GM21390 (cell line): Measurements from ENCODE around the gene BMP15.

Experiments used
- ATAC-seq: cut with Tn5 transposase; IDR thresholded peaks from one replicate; pipeline ENCODE4 v1.9.1; 2021; ENCODE audit not compliant: unreplicated experiment

BMP15 gene

GRCh38 chrX:50910685-50911176, at the start of gene BMP15:
TSS of gene BMP15 (plus strand) at chrX:50910735. CDS start at chrX:50910784, 49 bp downstream.
- no peak for ATAC-seq

- ATAC-seq: no peak
Observed at GRCh38 chrX:50863471-50863870, 47.1 kb upstream of the BMP15 start.

GRCh38 chrX:50865311-50865710, 45.2 kb upstream of the BMP15 start:
- no peak for ATAC-seq

- ATAC-seq: no peak
Observed at GRCh38 chrX:50871922-50872453, 38.5 kb upstream of the BMP15 start.

DNA sequence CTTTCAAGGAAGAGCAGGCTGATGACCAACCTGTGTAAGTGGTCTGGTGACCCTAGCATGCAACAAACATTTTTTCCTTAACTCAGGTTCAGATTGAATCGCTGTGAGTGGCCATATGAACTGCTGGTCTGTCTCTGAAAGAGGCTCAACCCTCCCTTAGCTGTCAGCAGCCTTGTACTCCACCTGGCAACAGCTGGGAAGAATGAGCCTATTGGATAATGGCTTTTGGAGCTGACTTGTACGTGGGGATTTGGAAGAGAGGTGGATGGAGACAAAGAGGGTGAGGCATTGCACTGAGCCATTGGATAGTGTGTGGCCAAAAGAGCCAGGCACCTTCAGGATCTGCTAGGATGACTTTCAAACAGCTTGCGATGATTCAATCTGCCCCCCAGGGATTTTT, 35.7 kb upstream of the BMP15 start:
- ATAC-seq: no peak

DNA sequence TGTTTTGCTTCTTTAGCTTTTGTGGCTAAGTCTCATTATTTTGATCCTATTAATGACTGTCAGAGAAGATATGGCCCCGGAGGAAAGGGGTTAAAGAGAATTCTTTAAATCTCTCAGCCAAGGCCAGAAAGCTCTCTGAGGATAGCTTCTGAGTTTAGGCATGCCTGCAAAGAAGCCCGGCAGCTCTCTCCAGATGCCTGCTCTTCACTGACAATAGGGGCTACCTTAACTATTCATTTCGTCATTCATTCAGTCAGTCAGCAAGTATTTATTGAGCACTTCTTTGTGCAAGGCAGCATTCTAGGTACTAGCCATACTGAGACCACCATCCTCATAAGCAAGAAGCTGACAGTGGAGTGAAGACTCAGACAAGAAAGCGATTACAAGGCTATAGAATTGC, 34.0 kb upstream of the BMP15 start:
- ATAC-seq: no peak

DNA sequence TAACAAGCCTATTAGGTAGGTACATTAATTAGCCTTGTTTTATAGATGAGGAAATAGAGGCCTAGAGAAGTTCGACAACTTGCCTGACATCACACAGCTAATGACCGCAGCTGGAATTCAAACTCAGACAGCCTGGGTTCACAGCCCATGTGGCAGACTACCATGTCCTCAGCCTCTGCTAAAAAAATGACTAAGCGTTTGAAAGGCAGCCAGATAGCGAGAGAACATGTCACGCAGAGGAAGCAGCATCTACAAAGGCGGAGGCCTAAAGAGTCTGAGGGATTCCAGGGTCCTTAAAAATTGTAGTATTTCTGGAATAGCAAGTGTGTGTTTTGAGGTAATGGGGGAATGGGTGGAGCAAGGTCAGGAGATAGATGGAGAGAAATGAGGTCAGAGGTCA, 33.2 kb upstream of the BMP15 start:
- no peak for ATAC-seq

DNA sequence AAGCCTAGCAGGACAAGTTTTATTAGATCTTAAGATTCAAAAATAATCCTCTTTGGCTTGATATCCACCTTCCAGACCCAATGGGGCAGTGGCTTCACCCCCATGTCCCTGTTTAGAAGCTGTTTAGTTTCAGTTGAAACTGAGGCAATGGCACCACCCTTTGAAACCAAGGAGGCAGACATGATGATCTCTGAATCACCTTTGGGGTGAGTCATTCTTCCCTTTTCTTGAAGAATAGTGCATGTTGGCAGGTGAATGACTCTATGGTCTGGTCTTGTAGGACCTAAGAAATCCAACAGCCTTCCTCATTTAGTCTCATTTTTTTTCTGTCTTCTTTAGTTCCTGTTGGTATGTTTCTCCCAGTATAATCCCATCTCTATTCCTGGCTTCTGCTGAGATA, 29.5 kb upstream of the BMP15 start:
- no peak for ATAC-seq

DNA sequence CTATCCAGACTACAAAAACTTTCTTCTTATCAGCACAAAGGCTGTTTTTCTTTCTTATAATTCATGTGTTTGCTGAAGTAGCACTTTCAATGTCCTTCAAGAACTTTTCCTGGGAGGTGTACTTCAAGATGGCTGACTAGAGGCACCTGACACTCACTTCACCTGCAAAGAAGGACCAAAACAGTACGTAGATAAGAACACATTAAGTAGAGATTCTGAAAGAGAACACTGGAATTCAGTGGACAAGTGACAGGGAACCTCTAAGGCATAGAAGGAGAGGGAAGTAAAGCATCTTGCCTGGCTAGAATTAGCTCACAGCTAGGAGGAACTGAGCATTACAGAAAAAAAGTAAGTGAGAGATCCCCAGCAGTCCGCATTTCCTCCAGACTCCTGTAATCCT, 21.7 kb upstream of the BMP15 start:
- ATAC-seq: no peak

DNA sequence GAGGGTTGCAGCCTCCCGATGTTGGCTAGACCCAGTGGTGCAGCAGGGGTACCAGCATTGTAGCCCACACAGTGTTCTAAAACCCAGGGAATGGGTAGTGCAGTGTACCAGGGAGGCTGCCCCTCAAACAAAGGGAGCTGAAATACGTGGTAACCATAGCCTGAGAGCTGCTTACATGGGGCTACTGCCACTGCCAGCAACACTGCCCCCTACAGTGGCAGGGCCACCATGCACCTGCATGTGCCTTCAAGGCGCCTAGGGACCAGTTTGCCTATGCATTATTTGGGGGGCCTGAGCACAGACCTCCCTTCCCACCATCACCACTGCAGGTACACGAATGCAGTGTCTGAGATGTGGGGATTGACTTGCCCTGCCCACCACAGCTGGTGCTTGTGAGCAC, 21.0 kb upstream of the BMP15 start:
- ATAC-seq: no peak

DNA sequence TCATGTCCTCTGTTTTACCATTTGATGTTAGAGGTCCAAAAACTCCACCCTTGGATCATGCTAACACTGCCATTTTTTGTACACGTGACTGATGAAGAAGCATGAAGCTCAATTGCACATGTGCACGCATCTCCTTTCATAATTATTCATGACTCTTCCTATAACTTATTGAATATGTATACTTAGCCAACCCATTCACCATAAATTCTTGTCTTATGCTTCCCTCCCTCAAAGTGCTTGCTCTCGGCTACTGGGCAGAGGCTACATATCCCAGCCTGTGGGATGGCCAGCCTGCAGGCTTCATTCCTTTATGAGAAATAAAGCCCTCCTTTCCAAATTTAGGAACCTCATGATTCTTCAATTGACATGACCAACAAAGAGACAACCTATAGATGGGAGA, 17.5 kb upstream of the BMP15 start:
- no peak for ATAC-seq

- ATAC-seq: no peak
Observed at GRCh38 chrX:50893466-50893865, 17.1 kb upstream of the BMP15 start.

GRCh38 chrX:50905334-50905733, 5.2 kb upstream of the BMP15 start:
- ATAC-seq: no peak

GRCh38 chrX:50913520-50913919, 3.0 kb downstream of the BMP15 start:
- ATAC-seq: no peak

DNA sequence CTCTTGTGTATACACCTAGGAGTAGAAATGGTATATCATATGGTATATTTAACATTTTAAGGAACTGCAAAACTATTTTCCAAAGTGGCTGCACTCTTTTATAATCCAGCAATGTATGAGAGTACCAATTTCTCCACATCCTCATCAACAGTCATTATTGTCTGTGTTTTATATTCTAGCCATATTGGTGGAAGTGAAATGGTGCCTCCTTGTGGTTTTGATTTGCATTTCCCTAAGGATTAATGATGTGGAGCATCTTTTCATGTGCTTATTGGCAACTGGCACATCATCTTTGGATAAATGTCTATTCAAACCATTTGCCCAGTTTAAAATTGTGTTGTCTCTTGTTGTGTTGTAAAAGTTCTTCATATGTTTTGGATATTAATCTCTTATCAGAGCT, 9.6 kb downstream of the BMP15 start:
- no peak for ATAC-seq

- no peak for ATAC-seq
Observed at GRCh38 chrX:50927127-50927526, 16.6 kb downstream of the BMP15 start.

- ATAC-seq: no peak
Observed at GRCh38 chrX:50941638-50942037, 31.1 kb downstream of the BMP15 start.

- ATAC-seq: no peak
Observed at GRCh38 chrX:50942471-50942870, 31.9 kb downstream of the BMP15 start.

- ATAC-seq: no peak
Observed at GRCh38 chrX:50952406-50952805, 41.9 kb downstream of the BMP15 start.

- ATAC-seq: no peak
Observed at GRCh38 chrX:50953832-50954231, 43.3 kb downstream of the BMP15 start.

DNA sequence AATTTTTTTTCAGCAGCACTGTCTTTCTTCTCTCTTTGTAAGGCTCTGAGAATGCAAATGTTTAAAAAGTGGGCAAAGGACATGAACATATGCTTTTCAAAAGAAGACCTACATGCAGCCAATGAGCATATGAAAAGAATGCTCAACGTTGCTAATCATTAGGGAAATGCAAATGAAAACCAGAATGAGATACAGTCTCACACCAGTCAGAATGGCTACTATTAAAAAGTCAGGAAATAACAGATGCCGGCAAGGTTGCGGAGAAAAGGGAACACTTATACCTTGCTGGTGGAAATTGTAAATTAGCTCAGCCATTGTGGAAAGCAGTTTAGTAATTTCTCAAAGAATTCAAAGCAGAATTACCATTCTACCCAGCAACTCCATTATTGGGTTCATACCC, 51.6 kb downstream of the BMP15 start:
- no peak for ATAC-seq

DNA sequence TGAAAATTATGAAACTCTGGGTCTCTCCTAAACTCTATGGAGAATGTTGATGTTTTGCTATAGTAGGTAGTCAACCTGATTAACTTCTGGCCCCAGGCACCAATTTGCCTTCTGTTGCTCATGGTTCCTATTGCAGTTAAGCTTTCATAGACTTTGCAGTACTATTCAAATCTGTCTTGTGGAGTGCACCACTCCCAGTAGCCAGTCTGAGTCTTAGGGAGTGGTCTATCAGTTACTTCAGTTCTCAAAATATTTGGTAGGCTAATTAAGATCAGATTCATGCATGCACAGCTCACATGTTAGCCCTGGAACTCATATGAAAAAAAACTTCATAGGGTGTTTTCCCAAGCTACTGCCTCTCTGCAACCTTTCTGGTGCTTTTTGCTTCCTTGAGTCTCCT, 53.3 kb downstream of the BMP15 start:
- ATAC-seq: no peak
